Liver (tissue), 9 donors: ENCODE data around the gene CUEDC1. TPM values are rescaled to one million over a fixed set of nuclear protein-coding genes. Genes with fewer than 3 reads are reported as not detected.
"Not testable (repeated sequence)": the region's sequence is repeated elsewhere in the genome, so short reads cannot be mapped to it uniquely, and the experiment has no call there.

Experiments
- DNase-seq: peaks from one replicate; pipeline ENCODE4 v3.0.0-alpha.2; 2017; ENCODE audit warnings: low spot score
- H3K27ac ChIP-seq, 2 donors: one replicate each; pipeline ENCODE4 v1.7.0; 2013; ENCODE audit warnings: inconsistent platforms in 2 of 2, low read length in 2 of 2, control low read depth in 1 of 2, low read depth in 1 of 2, mild to moderate bottlenecking in 1 of 2
- H3K27me3 ChIP-seq, 4 donors: one replicate each; pipeline versions ENCODE4 v1.6.1 to v1.7.0; 2013; ENCODE audit warnings: low read length in 3 of 4, inconsistent platforms in 1 of 4, mild to moderate bottlenecking in 1 of 4, moderate library complexity in 1 of 4; ENCODE audit not compliant: control insufficient read depth in 4 of 4, insufficient read depth in 4 of 4
- H3K36me3 ChIP-seq, 4 donors: one replicate each; pipeline versions ENCODE4 v1.6.1 to v1.7.0; 2013; ENCODE audit warnings: low read length in 3 of 4, mild to moderate bottlenecking in 3 of 4, low read depth in 1 of 4, moderate library complexity in 1 of 4; ENCODE audit not compliant: control insufficient read depth in 4 of 4, insufficient read depth in 3 of 4
- H3K4me1 ChIP-seq, 4 donors: one replicate each; pipeline versions ENCODE4 v1.6.1 to v1.7.0; 2013; ENCODE audit warnings: low read length in 3 of 4, mild to moderate bottlenecking in 3 of 4, moderate library complexity in 1 of 4; ENCODE audit not compliant: control insufficient read depth in 4 of 4, insufficient read depth in 4 of 4
- H3K4me3 ChIP-seq, 3 donors: one replicate each; pipeline versions ENCODE4 v1.6.1 to v1.7.0; 2013; ENCODE audit warnings: low read length in 3 of 3, control low read depth in 1 of 3, low read depth in 1 of 3, mild to moderate bottlenecking in 1 of 3
- H3K9ac ChIP-seq, 2 donors: one replicate each; pipeline ENCODE4 v1.7.0; 2013; ENCODE audit warnings: low read length in 2 of 2, mild to moderate bottlenecking in 2 of 2, moderate library complexity in 2 of 2, control low read depth in 1 of 2, low read depth in 1 of 2
- H3K9me3 ChIP-seq, 4 donors: one replicate each; pipeline versions ENCODE4 v1.6.1 to v1.7.0; 2013; ENCODE audit warnings: low read length in 3 of 4; ENCODE audit not compliant: control insufficient read depth in 4 of 4
- ATF3 ChIP-seq: IDR thresholded peaks from 2 replicates; pipeline ENCODE4 v1.6.1; 2016; ENCODE audit warnings: antibody characterized with exemption
- CTCF ChIP-seq: fragments of 150-350 bp; IDR thresholded peaks from 2 replicates; pipeline ENCODE4 v1.5.1; 2017; ENCODE audit warnings: improper control_type of control experiment, low read depth, low read length; ENCODE audit not compliant: missing input control
- EGR1 ChIP-seq, 2 donors: IDR thresholded peaks; 2 replicates each; pipeline ENCODE4 v1.6.1; 2016 to 2018; ENCODE audit warnings: antibody characterized with exemption in 2 of 2, low read depth in 2 of 2
- FOXA1 ChIP-seq: IDR thresholded peaks from 2 replicates; pipeline ENCODE4 v1.6.1; 2016; ENCODE audit warnings: antibody characterized with exemption
- FOXA2 ChIP-seq: IDR thresholded peaks from 2 replicates; pipeline ENCODE4 v1.6.1; 2016; ENCODE audit warnings: antibody characterized with exemption
- GABPA ChIP-seq, 2 donors: IDR thresholded peaks in 1 of 2; conservative IDR thresholded peaks in 1 of 2; 2 replicates each; pipeline ENCODE4 v1.6.1; 2016; ENCODE audit warnings: antibody characterized with exemption in 2 of 2, mild to moderate bottlenecking in 1 of 2, moderate library complexity in 1 of 2
- HNF4A ChIP-seq, 2 donors: conservative IDR thresholded peaks; 2 replicates each; pipeline ENCODE4 v1.6.1; 2016; ENCODE audit warnings: antibody characterized with exemption in 2 of 2, mild to moderate bottlenecking in 2 of 2
- HNF4G ChIP-seq: IDR thresholded peaks from 2 replicates; pipeline ENCODE4 v1.6.1; 2016; ENCODE audit warnings: antibody characterized with exemption
- JUND ChIP-seq, 2 donors: IDR thresholded peaks; 2 replicates each; pipeline ENCODE4 v1.6.1; 2016; ENCODE audit warnings: antibody characterized with exemption in 2 of 2
- MAX ChIP-seq: IDR thresholded peaks from 2 replicates; pipeline ENCODE4 v1.6.1; 2016; ENCODE audit warnings: antibody characterized with exemption
- NR2F2 ChIP-seq: IDR thresholded peaks from 2 replicates; pipeline ENCODE4 v1.6.1; 2016; ENCODE audit warnings: antibody characterized with exemption
- RAD21 ChIP-seq, 2 donors: IDR thresholded peaks; 2 replicates each; pipeline ENCODE4 v1.6.1; 2016; ENCODE audit warnings: antibody characterized with exemption in 2 of 2, mild to moderate bottlenecking in 2 of 2
- REST ChIP-seq: IDR thresholded peaks from 2 replicates; pipeline ENCODE4 v1.6.1; 2016; ENCODE audit warnings: antibody characterized with exemption, mild to moderate bottlenecking
- RXRA ChIP-seq, 2 donors: IDR thresholded peaks; 2 replicates each; pipeline ENCODE4 v1.6.1; 2017 to 2018; ENCODE audit warnings: antibody characterized with exemption in 2 of 2, mild to moderate bottlenecking in 1 of 2
- SP1 ChIP-seq: IDR thresholded peaks from 2 replicates; pipeline ENCODE4 v1.6.1; 2018; ENCODE audit warnings: antibody characterized with exemption, mild to moderate bottlenecking
- TAF1 ChIP-seq: conservative IDR thresholded peaks from 2 replicates; pipeline ENCODE4 v1.6.1; 2016; ENCODE audit warnings: antibody characterized with exemption, mild to moderate bottlenecking
- YY1 ChIP-seq: IDR thresholded peaks from 2 replicates; pipeline ENCODE4 v1.6.1; 2016; ENCODE audit warnings: antibody characterized with exemption, mild to moderate bottlenecking
- WGBS: extraction: QIAGEN DNeasy Blood & Tissue Kit; methylation state at CpG from one replicate; pipeline ENCODE4 v1.1.7; 2013; 5-methylcytosine and 5-hydroxymethylcytosine counted together
- polyA plus RNA-seq, 2 donors: library from polyadenylated mRNA; stranded (reverse) in 1 of 2; unstranded in 1 of 2; fragments of 200-250 nt in 1 of 2; fragments of >200 nt in 1 of 2; fragmentation: Nextera tagmentation in 1 of 2; extraction: Ambion mirVana in 1 of 2; gene quantifications; one replicate each; pipeline versions ENCODE4 v1.2.1 to v1.2.3, GENCODE V29; 2013 to 2015
- total RNA-seq, 2 donors: library from RNA; depleted of rRNA; stranded (reverse); fragments of >200 nt; gene quantifications; one replicate each; pipeline ENCODE4 v1.2.3, GENCODE V29; 2014
- TF ChIP-seq, protein P1 (sequence below): IDR thresholded peaks from 2 replicates; pipeline ENCODE4 v1.6.1; 2016; ENCODE audit warnings: antibody characterized with exemption
- donor health status: healthy.
- donor health status: healthy.
- donor health status: healthy.
- donor health status: healthy.
- donor health status: healthy.

The CUEDC1 gene
- total and polyA plus RNA-seq, 4 donors: 2.6 to 4.9 (median 3.4) TPM

DNA sequence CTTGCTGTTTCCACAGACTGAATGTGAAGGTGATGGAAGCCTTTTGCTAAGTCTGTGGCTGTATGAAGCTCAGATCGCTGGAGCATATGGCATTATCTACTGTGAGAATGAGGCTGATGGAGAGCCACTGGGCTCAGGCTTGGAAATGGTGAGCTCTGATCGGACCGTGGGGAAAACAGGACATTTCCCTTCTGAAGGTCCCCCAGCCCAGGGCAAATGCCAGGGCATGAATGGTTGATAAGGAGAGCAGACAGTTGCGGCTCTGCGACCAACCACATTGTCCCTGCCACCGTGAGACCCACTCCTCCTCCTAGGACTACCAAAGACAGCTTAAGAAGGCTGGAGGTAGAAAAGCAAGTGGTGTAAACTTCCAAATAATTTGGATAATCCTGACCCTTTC, 4.7 kb upstream of the CUEDC1 start:
- WGBS: 95% methylated on average over 6 of the region's 6 CpGs
- DNase-seq: no peak
- H3K4me3 ChIP-seq: no peak overlapping the region
- H3K4me1 ChIP-seq: peaks cover 0 to 7% (median 5%) of the 10 kb centered on the region in 4 donors
- H3K27me3 ChIP-seq: no peaks in the 10 kb centered on the region
- H3K9me3 ChIP-seq: no peaks in the 10 kb centered on the region
- no peak overlapping the region for H3K9ac ChIP-seq
- H3K27ac ChIP-seq: no peak overlapping the region
- H3K36me3 ChIP-seq: no peaks in the 10 kb centered on the region
- no peak for TF ChIP-seq ATF3
- TF ChIP-seq REST: no peak
- TF ChIP-seq SP1: no peak
- no peak for TF ChIP-seq YY1
- TF ChIP-seq EGR1 (IDR thresholded peaks at IDR 0.05; ENCODE audit: low read depth in 2 of 2): no peak
- TF ChIP-seq RXRA (IDR thresholded peaks at IDR 0.05): no peak
- TF ChIP-seq NR2F2: no peak
- no peak for TF ChIP-seq MAX
- TF ChIP-seq HNF4A (conservative IDR thresholded peaks at IDR 0.05): no peak
- TF ChIP-seq TAF1: no peak
- no peak for TF ChIP-seq FOXA1
- TF ChIP-seq, protein P1, sequence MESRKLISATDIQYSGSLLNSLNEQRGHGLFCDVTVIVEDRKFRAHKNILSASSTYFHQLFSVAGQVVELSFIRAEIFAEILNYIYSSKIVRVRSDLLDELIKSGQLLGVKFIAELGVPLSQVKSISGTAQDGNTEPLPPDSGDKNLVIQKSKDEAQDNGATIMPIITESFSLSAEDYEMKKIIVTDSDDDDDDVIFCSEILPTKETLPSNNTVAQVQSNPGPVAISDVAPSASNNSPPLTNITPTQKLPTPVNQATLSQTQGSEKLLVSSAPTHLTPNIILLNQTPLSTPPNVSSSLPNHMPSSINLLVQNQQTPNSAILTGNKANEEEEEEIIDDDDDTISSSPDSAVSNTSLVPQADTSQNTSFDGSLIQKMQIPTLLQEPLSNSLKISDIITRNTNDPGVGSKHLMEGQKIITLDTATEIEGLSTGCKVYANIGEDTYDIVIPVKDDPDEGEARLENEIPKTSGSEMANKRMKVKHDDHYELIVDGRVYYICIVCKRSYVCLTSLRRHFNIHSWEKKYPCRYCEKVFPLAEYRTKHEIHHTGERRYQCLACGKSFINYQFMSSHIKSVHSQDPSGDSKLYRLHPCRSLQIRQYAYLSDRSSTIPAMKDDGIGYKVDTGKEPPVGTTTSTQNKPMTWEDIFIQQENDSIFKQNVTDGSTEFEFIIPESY: no peak
- no peak for TF ChIP-seq CTCF
- TF ChIP-seq GABPA (IDR thresholded peaks at IDR 0.05 in 1 of 2, conservative IDR thresholded peaks at IDR 0.05 in 1 of 2): no peak
- no peak for TF ChIP-seq JUND (IDR thresholded peaks at IDR 0.05)
- no peak for TF ChIP-seq HNF4G
- TF ChIP-seq RAD21 (IDR thresholded peaks at IDR 0.05): no peak
- TF ChIP-seq FOXA2: no peak

DNA sequence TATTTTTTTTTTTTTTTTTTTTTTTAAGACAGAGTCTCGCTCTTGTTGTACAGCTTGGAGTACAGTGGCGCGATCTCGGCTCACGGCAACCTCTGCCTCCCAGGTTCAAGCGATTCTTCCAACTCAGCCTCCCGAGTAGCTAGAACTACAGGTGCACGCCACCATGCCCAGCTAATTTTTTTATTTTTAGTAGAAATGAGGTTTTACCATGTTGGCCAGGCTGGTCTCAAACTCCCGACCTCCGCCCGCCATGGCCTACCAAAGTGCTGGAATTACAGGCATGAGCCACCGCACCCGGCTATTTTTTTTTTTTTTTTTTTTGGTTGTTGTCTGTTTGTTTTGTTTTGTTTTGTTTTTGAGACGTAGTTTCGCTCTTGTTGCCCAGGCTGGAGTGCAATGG, 3.2 kb upstream of the CUEDC1 start:
- not testable (repeated sequence) for H3K9me3 ChIP-seq, H3K27me3 ChIP-seq, H3K27ac ChIP-seq, H3K9ac ChIP-seq, H3K4me3 ChIP-seq, H3K36me3 ChIP-seq, DNase-seq
- 96% methylated on average over 15 of the region's 15 CpGs for WGBS
- H3K4me1 ChIP-seq: peaks cover 6 to 20% (median 12%) of the 10 kb centered on the region in 4 donors
